Stimulated activated CD8-positive, alpha-beta memory T cell treated with anti-CD3 and anti-CD28 coated beads, Interleukin-7, amount 100 ng/mL, for 1 hour (primary cell): ENCODE data around the gene MMD.
A peak's percentile ranks its signal among the peaks of the same experiment; 100 is the strongest.

Experiments used
- DNase-seq, 2 donors: peaks; one replicate each; pipeline ENCODE4 v3.0.0-alpha.2; 2020; ENCODE audit warnings: low read depth in 2 of 2

The MMD gene

GRCh38 chr17:55348749-55349354 is 72.8 kb downstream of the MMD start:
- peak in 1 of 2 donors; percentile 8 for DNase-seq

- DNase-seq, result no peak
Measured at GRCh38 chr17:55347341-55347740, 74.3 kb downstream of the MMD start.

- DNase-seq, result no peak
Measured at GRCh38 chr17:55346658-55347057, 75.0 kb downstream of the MMD start.

- DNase-seq, result no peak
Measured at GRCh38 chr17:55345132-55345531, 76.5 kb downstream of the MMD start.

- DNase-seq, result no peak
Measured at GRCh38 chr17:55344514-55344997, 77.1 kb downstream of the MMD start.

GRCh38 chr17:55343900-55344513 is 77.6 kb downstream of the MMD start:
- no peak for DNase-seq

- no peak for DNase-seq
Measured at GRCh38 chr17:55342800-55343585, 78.6 kb downstream of the MMD start.
